Measurements from ENCODE around the gene NRSN2. TPM values are rescaled to one million over a fixed set of nuclear protein-coding genes. Genes with fewer than 3 reads are reported as not detected.
A peak's percentile ranks its signal among the peaks of the same experiment; 100 is the strongest.
"Not testable (repeated sequence)": the region's sequence is repeated elsewhere in the genome, so short reads cannot be mapped to it uniquely, and the experiment has no call there.

Gene NRSN2
- total RNA-seq, 1 donor from 2014 or later, result 5.1 TPM

- Mint-ChIP-seq H3K36me3 (ENCODE audit: low read depth) (peaks cover 55% of the 10 kb centered on the region), H3K4me1 (ENCODE audit: low read depth) (peaks cover 7% of the 10 kb centered on the region), H3K4me3 (no peak overlapping the region), H3K9me3 (no peaks in the 10 kb centered on the region), H3K27ac (no peak overlapping the region), H3K27me3 (ENCODE audit: insufficient read depth) (no peaks in the 10 kb centered on the region)
- intact Hi-C loops (cut with micrococcal nuclease), result no loop called here
- DNase-seq (ENCODE audit: low spot score), result no peak
Observed at GRCh38 chr20:389220-389619, 42.3 kb downstream of the NRSN2 start.

GRCh38 chr20:391041-391711 is 44.3 kb downstream of the NRSN2 start:
- Mint-ChIP-seq H3K9me3 (no peaks in the 10 kb centered on the region), H3K4me1 (ENCODE audit: low read depth) (peaks cover 7% of the 10 kb centered on the region), H3K27me3 (ENCODE audit: insufficient read depth) (no peaks in the 10 kb centered on the region), H3K4me3 (no peak overlapping the region), H3K27ac (no peak overlapping the region), H3K36me3 (ENCODE audit: low read depth) (peaks cover 48% of the 10 kb centered on the region)
- no peak for DNase-seq (ENCODE audit: low spot score)
- intact Hi-C loops (cut with micrococcal nuclease), result no loop called here

- H3K4me3 Mint-ChIP-seq; H3K27ac Mint-ChIP-seq; intact Hi-C loops (cut with micrococcal nuclease); DNase-seq (ENCODE audit: low spot score); H3K9me3 Mint-ChIP-seq; H3K4me1 Mint-ChIP-seq (ENCODE audit: low read depth); H3K27me3 Mint-ChIP-seq (ENCODE audit: insufficient read depth): not testable (repeated sequence)
- H3K36me3 Mint-ChIP-seq (ENCODE audit: low read depth), result peaks cover 46% of the 10 kb centered on the region
Observed at GRCh38 chr20:393296-393695, 46.4 kb downstream of the NRSN2 start.

GRCh38 chr20:396252-396618 is 49.3 kb downstream of the NRSN2 start:
- no peak for DNase-seq (ENCODE audit: low spot score)
- Mint-ChIP-seq H3K4me3 (no peak overlapping the region), H3K27me3 (ENCODE audit: insufficient read depth) (no peaks in the 10 kb centered on the region), H3K9me3 (no peaks in the 10 kb centered on the region), H3K4me1 (ENCODE audit: low read depth) (peaks cover 17% of the 10 kb centered on the region), H3K36me3 (ENCODE audit: low read depth) (peaks cover 28% of the 10 kb centered on the region), H3K27ac (no peak overlapping the region)
- intact Hi-C loops (cut with micrococcal nuclease), result no loop called here

GRCh38 chr20:396619-397431 is 49.9 kb downstream of the NRSN2 start:
- intact Hi-C loops (cut with micrococcal nuclease), result no loop called here
- Mint-ChIP-seq H3K27me3 (ENCODE audit: insufficient read depth) (no peaks in the 10 kb centered on the region), H3K27ac (no peak overlapping the region), H3K36me3 (ENCODE audit: low read depth) (peaks cover 23% of the 10 kb centered on the region), H3K4me1 (ENCODE audit: low read depth) (peaks cover 21% of the 10 kb centered on the region), H3K9me3 (no peaks in the 10 kb centered on the region), H3K4me3 (no peak overlapping the region)
- no peak for DNase-seq (ENCODE audit: low spot score)

GRCh38 chr20:397432-398237 is 50.7 kb downstream of the NRSN2 start:
- H3K36me3 Mint-ChIP-seq (ENCODE audit: low read depth), result peaks cover 19% of the 10 kb centered on the region
- H3K27ac Mint-ChIP-seq, result no peak overlapping the region
- no peaks in the 10 kb centered on the region for H3K9me3 Mint-ChIP-seq

GRCh38 chr20:399182-399707 is 52.3 kb downstream of the NRSN2 start:
- Mint-ChIP-seq H3K4me1 (ENCODE audit: low read depth) (peaks cover 25% of the 10 kb centered on the region), H3K9me3 (peaks cover 6% of the 10 kb centered on the region), H3K4me3 (no peak overlapping the region), H3K27ac (no peak overlapping the region), H3K36me3 (ENCODE audit: low read depth) (peaks cover 10% of the 10 kb centered on the region), H3K27me3 (ENCODE audit: insufficient read depth) (no peaks in the 10 kb centered on the region)
- intact Hi-C loops (cut with micrococcal nuclease), result no loop called here
- DNase-seq (ENCODE audit: low spot score), result no peak

More at GRCh38 chr20:397432-398237, 50.7 kb downstream of the NRSN2 start:
- no peak for DNase-seq (ENCODE audit: low spot score)
- intact Hi-C loops (cut with micrococcal nuclease), result no loop called here
- Mint-ChIP-seq H3K27me3 (ENCODE audit: insufficient read depth) (no peaks in the 10 kb centered on the region), H3K4me3 (no peak overlapping the region), H3K4me1 (ENCODE audit: low read depth) (peaks cover 25% of the 10 kb centered on the region)

- no peak overlapping the region for H3K4me3 Mint-ChIP-seq
- H3K27ac Mint-ChIP-seq, result no peak overlapping the region
- H3K36me3 Mint-ChIP-seq (ENCODE audit: low read depth), result peaks cover 10% of the 10 kb centered on the region
- no peak for DNase-seq (ENCODE audit: low spot score)
- H3K27me3 Mint-ChIP-seq (ENCODE audit: insufficient read depth), result no peaks in the 10 kb centered on the region
- H3K4me1 Mint-ChIP-seq (ENCODE audit: low read depth), result peaks cover 25% of the 10 kb centered on the region
- intact Hi-C loops (cut with micrococcal nuclease), result no loop called here
- H3K9me3 Mint-ChIP-seq, result peaks cover 6% of the 10 kb centered on the region
Observed at GRCh38 chr20:400128-400453, 53.2 kb downstream of the NRSN2 start.

- Mint-ChIP-seq H3K9me3 (peaks cover 6% of the 10 kb centered on the region), H3K27me3 (ENCODE audit: insufficient read depth) (no peaks in the 10 kb centered on the region), H3K27ac (no peak overlapping the region), H3K4me3 (no peak overlapping the region), H3K4me1 (ENCODE audit: low read depth) (peaks cover 25% of the 10 kb centered on the region), H3K36me3 (ENCODE audit: low read depth) (peaks cover 10% of the 10 kb centered on the region)
- intact Hi-C loops (cut with micrococcal nuclease), result no loop called here
- DNase-seq (ENCODE audit: low spot score), result no peak
Observed at GRCh38 chr20:400454-401275, 53.8 kb downstream of the NRSN2 start.

- no peak for DNase-seq (ENCODE audit: low spot score)
- no peak overlapping the region for H3K4me3 Mint-ChIP-seq
Observed at GRCh38 chr20:401682-402495, 55.0 kb downstream of the NRSN2 start.

GRCh38 chr20:402496-402885 is 55.6 kb downstream of the NRSN2 start:
- no peak overlapping the region for H3K27ac Mint-ChIP-seq
- H3K4me1 Mint-ChIP-seq (ENCODE audit: low read depth), result peaks cover 35% of the 10 kb centered on the region
- no peak for DNase-seq (ENCODE audit: low spot score)
- H3K4me3 Mint-ChIP-seq, result no peak overlapping the region
- H3K36me3 Mint-ChIP-seq (ENCODE audit: low read depth), result peaks cover 7% of the 10 kb centered on the region
- no peaks in the 10 kb centered on the region for H3K27me3 Mint-ChIP-seq (ENCODE audit: insufficient read depth)
- peaks cover 6% of the 10 kb centered on the region for H3K9me3 Mint-ChIP-seq
- intact Hi-C loops (cut with micrococcal nuclease), result no loop called here

More at GRCh38 chr20:401682-402495, 55.0 kb downstream of the NRSN2 start:
- intact Hi-C loops (cut with micrococcal nuclease), result no loop called here
- H3K27ac Mint-ChIP-seq, result peak overlapping the region; percentile 55
- H3K9me3 Mint-ChIP-seq, result peaks cover 6% of the 10 kb centered on the region
- H3K4me1 Mint-ChIP-seq (ENCODE audit: low read depth), result peaks cover 29% of the 10 kb centered on the region
- H3K36me3 Mint-ChIP-seq (ENCODE audit: low read depth), result peaks cover 10% of the 10 kb centered on the region
- no peaks in the 10 kb centered on the region for H3K27me3 Mint-ChIP-seq (ENCODE audit: insufficient read depth)

All from activated T-helper 1 cell treated with anti-CD3 and anti-CD28 coated beads, Interleukin-12 subunit alpha, Interleukin-12 subunit beta, Interleukin-2, Interleukin-4 antibody, amounts not matched to agents 30 ng/mL and 10 ng/mL and 1 ng/mL, durations not matched to agents 14 hours and 24 hours and 36 hours (primary cell).